Stimulated activated CD4-positive, alpha-beta T cell treated with anti-CD3 and anti-CD28 coated beads, Interleukin-2, amount 100 ng/mL, for 24 hours (primary cell): Measurements from ENCODE around the gene NSMCE1.
"Not testable (repeated sequence)": the region's sequence is repeated elsewhere in the genome, so short reads cannot be mapped to it uniquely, and the experiment has no call there.

Source experiments
- DNase-seq, 2 donors: peaks; one replicate each; pipeline ENCODE4 v3.0.0-alpha.2; 2020

The NSMCE1 gene

DNA sequence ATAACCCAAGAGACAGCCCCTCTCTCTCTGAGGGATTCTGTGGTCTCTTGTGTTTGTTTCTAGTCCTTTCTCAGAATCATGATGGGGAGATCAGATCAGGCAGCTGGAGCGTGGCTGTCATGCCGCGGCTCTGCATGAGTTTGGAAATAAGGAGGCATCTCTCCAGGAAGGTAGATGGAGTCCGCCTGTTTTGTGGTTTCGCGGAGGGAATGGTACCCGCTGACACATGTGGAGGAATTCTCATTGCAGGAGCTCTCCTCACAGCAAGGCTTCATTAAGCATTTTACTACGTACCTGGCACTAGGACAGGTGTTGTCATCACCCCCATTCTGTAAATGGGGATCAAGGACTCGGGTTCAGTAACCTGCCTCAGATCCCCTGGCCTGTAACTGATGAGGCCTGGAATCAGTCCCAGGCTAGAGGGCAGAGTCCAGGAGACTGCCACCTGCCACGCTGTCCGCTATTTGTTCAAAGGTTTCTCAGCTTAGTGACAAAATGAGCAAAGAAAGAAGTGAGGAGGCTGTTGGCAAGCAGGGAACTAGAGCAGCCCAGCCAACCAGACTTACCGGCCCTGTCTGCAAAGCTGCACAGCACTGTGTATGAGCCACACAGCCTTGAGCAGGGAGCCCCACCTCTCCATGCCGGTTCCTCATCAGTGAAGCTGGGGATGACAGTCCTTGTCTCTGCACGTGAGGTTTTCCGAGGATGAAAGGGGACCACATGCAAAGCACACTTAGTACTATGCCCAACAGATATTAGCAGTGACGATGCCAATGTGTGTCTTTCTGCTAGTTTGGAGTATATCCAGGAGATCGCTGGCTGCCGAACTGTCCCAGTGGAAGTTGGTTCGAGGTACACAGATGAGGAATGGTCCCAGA, 54.2 kb downstream of the NSMCE1 start:
- DNase-seq, result no peak

GRCh38 chr16:27211026-27211425, 57.5 kb downstream of the NSMCE1 start:
- no peak for DNase-seq

- no peak for DNase-seq
Measured at GRCh38 chr16:27210174-27210573, 58.4 kb downstream of the NSMCE1 start.

DNA sequence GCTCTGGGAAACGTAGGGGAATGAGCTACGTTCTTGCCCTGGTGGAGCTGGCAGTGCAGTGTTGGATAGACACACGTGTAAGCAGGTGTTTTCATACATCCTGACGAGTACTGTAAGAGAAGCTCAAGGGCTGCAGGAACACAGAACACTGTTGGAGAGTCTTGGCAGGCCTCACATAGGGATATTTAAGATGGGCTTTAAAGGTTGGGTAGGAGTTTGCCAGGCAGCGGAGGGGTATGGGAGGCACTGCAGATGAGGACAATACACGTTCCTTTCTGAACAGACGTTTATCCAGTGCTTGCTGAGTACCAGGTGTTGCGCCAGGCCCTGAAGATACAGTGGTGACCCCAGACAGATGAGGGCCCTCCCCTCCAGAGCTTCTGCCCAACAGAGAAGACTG, 59.0 kb downstream of the NSMCE1 start:
- no peak for DNase-seq

DNA sequence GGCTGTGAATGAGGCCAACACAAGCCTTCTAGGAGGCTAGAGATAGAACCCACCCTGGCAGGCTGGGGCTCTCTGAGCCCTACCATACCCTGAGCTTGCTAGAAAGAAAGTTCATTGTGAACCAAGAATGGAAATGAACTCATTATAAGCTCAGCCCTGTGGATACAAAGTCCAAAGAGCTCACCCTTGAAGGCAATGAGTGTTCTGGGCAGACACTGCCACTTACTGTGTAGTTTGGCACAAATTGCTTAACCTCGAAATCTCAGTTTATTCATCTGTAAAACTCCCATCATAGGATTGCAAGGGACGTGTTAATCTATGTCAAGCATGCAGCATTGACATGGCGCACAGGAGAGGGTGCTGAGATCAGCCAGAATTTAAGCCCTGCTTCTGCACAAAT, 59.8 kb downstream of the NSMCE1 start:
- no peak for DNase-seq

- no peak for DNase-seq
Measured at GRCh38 chr16:27208081-27208680, 60.4 kb downstream of the NSMCE1 start.

DNA sequence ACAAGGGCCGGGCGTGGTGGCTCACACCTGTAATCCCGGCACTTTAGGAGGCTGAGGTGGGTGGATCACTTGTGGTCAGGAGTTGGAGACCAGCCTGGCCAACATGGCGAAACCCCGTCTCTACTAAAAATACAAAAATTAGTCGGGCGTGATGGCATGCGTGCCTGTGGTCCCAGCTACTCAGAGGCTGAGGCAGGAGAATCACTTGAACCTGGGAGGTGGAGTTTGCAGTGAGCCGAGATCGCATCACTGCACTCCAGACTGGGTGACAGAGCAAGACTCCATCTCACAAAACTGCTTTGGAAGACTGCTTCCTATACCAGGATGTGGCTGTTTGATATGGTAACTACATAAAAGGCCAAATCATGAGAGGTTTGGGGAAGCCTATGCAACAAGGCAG, 61.5 kb downstream of the NSMCE1 start:
- DNase-seq, result not testable (repeated sequence)

- no peak for DNase-seq
Measured at GRCh38 chr16:27205423-27206065, 63.0 kb downstream of the NSMCE1 start.

DNA sequence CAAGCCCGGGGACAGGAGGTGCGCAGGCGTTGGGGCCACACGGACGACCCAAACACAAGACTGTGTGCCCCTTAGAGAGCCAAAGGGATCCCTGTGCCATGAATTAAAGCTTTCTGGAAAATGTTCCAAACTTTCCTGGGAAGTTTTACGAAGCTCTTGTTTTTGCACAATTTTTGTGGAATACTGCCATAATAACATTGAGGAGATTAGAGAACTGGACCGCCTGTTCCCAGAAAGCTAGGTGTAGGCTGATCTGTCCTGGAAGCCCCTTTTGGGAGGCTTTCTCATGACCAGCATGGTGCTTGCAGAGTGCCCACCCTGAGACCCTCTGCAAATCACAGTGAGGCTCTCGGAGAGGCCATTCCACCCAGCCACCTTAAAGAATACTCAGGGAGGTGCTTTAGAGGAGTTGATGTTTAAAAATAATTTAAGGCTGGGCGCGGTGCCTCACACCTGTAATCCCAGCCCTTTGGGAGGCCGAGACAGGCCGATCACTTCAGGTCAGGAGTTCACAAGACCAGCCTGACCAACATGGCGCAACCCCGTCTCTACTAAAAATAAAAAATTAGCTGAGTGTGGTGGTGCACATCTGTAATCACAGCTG, 64.2 kb downstream of the NSMCE1 start:
- no peak for DNase-seq

GRCh38 chr16:27203507-27204311, 64.9 kb downstream of the NSMCE1 start, which contains the start of gene KDM8:
KDM8 (plus strand) TSS chr16:27203526; CDS start chr16:27210124, 6,598 bp downstream.
- DNase-seq, result peak; percentile 99

- DNase-seq, result peak; percentile 92
Measured at GRCh38 chr16:27202923-27203506, 65.6 kb downstream of the NSMCE1 start.

GRCh38 chr16:27200914-27201313, 67.7 kb downstream of the NSMCE1 start:
- DNase-seq, result not testable (repeated sequence)

- no peak for DNase-seq
Measured at GRCh38 chr16:27199736-27200135, 68.8 kb downstream of the NSMCE1 start.

- no peak for DNase-seq
Measured at GRCh38 chr16:27199235-27199586, 69.4 kb downstream of the NSMCE1 start.

GRCh38 chr16:27198451-27199234, 69.9 kb downstream of the NSMCE1 start:
- DNase-seq, result no peak

- no peak for DNase-seq
Measured at GRCh38 chr16:27197004-27197403, 71.6 kb downstream of the NSMCE1 start.

GRCh38 chr16:27195941-27196595, 72.5 kb downstream of the NSMCE1 start:
- DNase-seq, result peak in 1 of 2 donors; percentile 32

DNA sequence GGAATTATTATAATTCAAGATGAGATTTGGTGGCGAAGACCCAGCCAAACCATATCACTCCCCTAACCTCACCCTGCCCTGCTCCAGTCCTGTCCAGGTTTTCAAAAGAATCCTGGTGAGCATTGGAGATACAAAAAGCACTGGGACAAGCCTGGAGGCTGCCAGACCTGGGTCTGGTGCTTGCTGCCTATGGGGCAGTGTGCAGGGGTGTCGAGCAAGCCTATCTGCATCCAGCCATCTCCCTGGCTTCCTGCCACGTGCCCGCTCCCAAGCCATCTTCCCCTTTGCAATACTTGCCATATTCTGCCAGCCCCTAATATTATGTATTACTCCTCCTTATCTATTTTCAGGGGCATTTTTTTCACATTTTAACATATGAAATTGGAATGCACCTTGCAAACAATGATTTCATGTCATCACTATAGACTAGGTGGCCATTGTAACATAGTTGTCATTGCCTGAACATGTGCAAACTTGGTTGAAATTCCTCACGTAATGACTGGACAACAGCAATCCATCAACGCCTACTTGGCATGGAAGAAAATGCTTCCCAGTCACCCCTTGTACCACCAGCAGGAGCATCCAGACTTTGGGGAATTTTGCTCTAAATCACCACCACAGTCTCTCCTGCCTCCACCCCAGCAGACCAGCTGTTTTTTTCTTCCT, 73.4 kb downstream of the NSMCE1 start:
- DNase-seq, result no peak

DNA sequence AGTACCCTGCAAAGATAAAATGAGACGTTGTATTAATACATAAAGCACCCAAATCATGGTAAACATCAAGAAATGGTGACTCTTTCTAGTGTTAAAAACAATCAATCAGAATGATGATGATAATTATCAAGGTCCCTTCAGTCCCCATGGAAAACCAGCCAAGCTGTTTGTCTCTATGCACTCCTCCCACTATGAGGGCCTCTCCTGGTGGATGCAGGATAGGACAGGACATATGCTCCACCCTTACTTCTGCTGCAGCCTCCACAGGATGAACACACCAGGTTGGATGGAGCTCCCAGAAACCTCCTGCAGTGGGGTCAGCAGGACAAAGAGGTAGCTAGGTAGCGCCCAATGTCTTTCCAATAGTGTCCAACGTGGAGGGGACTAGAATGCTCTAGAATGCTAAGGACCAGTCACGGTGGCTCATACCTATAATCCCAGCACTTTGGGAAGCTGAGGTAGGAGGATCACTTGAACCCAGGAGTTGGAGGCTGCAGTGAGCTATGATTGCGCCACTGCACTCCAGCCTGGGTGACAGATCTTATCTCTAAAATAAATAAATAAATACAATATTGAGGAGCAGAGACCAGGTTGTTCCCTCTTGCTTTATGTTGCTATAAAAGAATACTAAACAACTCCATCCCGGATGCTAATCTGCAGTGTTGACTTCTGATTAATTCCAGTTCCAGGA, 75.1 kb downstream of the NSMCE1 start:
- no peak for DNase-seq
